GM23248 (cell line): ENCODE results near the gene DRAM1. TPM values are rescaled to one million over a fixed set of nuclear protein-coding genes. Genes with fewer than 3 reads are reported as not detected.

Experiments used
- DNase-seq: peaks from one replicate; pipeline ENCODE4 v3.0.0-alpha.2; 2015
- H2AFZ ChIP-seq: fragments of 200-600 bp; sonication (generic); 2 replicates; pipeline ENCODE4 v1.6.1; 2016; ENCODE audit warnings: antibody characterized with exemption
- H3F3A ChIP-seq: fragments of 200-600 bp; sonication (generic); 2 replicates; pipeline ENCODE4 v1.6.1; 2016; ENCODE audit warnings: mild to moderate bottlenecking, antibody characterized with exemption, mixed run types; ENCODE audit not compliant: insufficient read depth
- H3K27ac ChIP-seq: fragments of 200-600 bp; sonication (generic); 2 replicates; pipeline ENCODE4 v1.5.1; 2016; ENCODE audit warnings: mild to moderate bottlenecking
- H3K27me3 ChIP-seq: fragments of 200-600 bp; sonication (generic); replicated peaks from 2 replicates; pipeline ENCODE4 v1.6.1; 2016; ENCODE audit warnings: mild to moderate bottlenecking; ENCODE audit not compliant: insufficient read depth
- H3K36me3 ChIP-seq: fragments of 200-600 bp; sonication (generic); 2 replicates; pipeline ENCODE4 v1.6.1; 2016; ENCODE audit warnings: low read depth, mild to moderate bottlenecking
- H3K4me1 ChIP-seq: fragments of 200-600 bp; sonication (generic); 2 replicates; pipeline ENCODE4 v1.6.1; 2016; ENCODE audit warnings: mild to moderate bottlenecking; ENCODE audit not compliant: insufficient read depth
- H3K4me2 ChIP-seq: fragments of 200-600 bp; sonication (generic); one replicate; pipeline ENCODE4 v1.6.1; 2016; ENCODE audit warnings: mild to moderate bottlenecking; ENCODE audit not compliant: unreplicated experiment
- H3K4me3 ChIP-seq: fragments of 200-600 bp; sonication (generic); 2 replicates; pipeline ENCODE4 v1.5.1; 2016; ENCODE audit warnings: mild to moderate bottlenecking
- H3K79me2 ChIP-seq: fragments of 200-600 bp; sonication (generic); 2 replicates; pipeline ENCODE4 v1.6.1; 2016; ENCODE audit warnings: mild to moderate bottlenecking; ENCODE audit not compliant: insufficient read depth
- H3K9ac ChIP-seq: fragments of 200-600 bp; sonication (generic); 2 replicates; pipeline ENCODE4 v1.6.1; 2016; ENCODE audit warnings: mild to moderate bottlenecking
- H3K9me2 ChIP-seq: fragments of 200-600 bp; sonication (generic); 2 replicates; pipeline ENCODE4 v1.6.1; 2016; ENCODE audit warnings: mixed run types, mild to moderate bottlenecking, moderate library complexity; ENCODE audit not compliant: insufficient read depth
- H3K9me3 ChIP-seq: fragments of 200-600 bp; sonication (generic); one replicate; pipeline ENCODE4 v1.6.1; 2017; ENCODE audit warnings: low read depth
- H4K20me1 ChIP-seq: fragments of 200-600 bp; sonication (generic); 2 replicates; pipeline ENCODE4 v1.6.0; 2016; ENCODE audit not compliant: insufficient read depth
- EZH2 ChIP-seq: fragments of 200-600 bp; sonication (generic); IDR thresholded peaks from 2 replicates; pipeline ENCODE4 v1.6.1; 2018; ENCODE audit warnings: antibody characterized with exemption, mild to moderate bottlenecking; ENCODE audit not compliant: insufficient read depth, poor library complexity, severe bottlenecking
- EZH2phosphoT487 ChIP-seq: fragments of 200-600 bp; sonication (generic); IDR thresholded peaks from 2 replicates; pipeline ENCODE4 v1.6.1; 2018; ENCODE audit warnings: antibody characterized with exemption, moderate library complexity, mild to moderate bottlenecking, low read depth; ENCODE audit not compliant: insufficient read depth
- WGBS, 2 experiments: methylation state at CpG; one replicate each; pipeline ENCODE4 v1.1.6; 2015 to 2017; ENCODE audit warnings: low lambda C conversion rate in 2 of 2, low coverage in 1 of 2; ENCODE audit errors: missing lambda C conversion rate in 2 of 2; 5-methylcytosine and 5-hydroxymethylcytosine counted together
- in situ Hi-C: fragments of 300-500 bp; cut with MboI; formaldehyde crosslinking; loops from 2 replicates; pipeline ENCODE4 v1.15.0; 2020
- polyA plus RNA-seq: library from polyadenylated mRNA; unstranded; fragments of >200 nt; fragmentation: Nextera tagmentation; extraction: Ambion mirVana; gene quantifications from 2 replicates; pipeline ENCODE4 v1.2.1, GENCODE V29; 2016
- total RNA-seq: library from RNA; depleted of rRNA; stranded (reverse); fragments of >200 nt; shearing (Covaris generic); gene quantifications from 2 replicates; pipeline ENCODE4 v1.2.3, GENCODE V29; 2014

The DRAM1 gene
- total and polyA plus RNA-seq, 2 experiments from 2014 or later: 86.8 to 99.2 TPM

- no peaks in the 10 kb centered on the region for H3K36me3 ChIP-seq
- peak overlapping the region; percentile 69 for H2AFZ ChIP-seq
- H3K4me2 ChIP-seq: peak overlapping the region; percentile 56
- WGBS, 2 experiments: 39 to 40% methylated on average over 15 of the region's 15 CpGs
- no peaks in the 10 kb centered on the region for H4K20me1 ChIP-seq
- H3K27me3 ChIP-seq: no peaks in the 10 kb centered on the region
- H3K9me3 ChIP-seq: no peaks in the 10 kb centered on the region
- H3K79me2 ChIP-seq: no peaks in the 10 kb centered on the region
- peak overlapping the region; percentile 26 for H3K27ac ChIP-seq
- H3K9ac ChIP-seq: peak overlapping the region; percentile 21; the same call in 1 of the 2 replicates
- peaks cover 35% of the 10 kb centered on the region for H3K4me1 ChIP-seq
- H3F3A ChIP-seq: peaks cover 26% of the 10 kb centered on the region
- H3K9me2 ChIP-seq: no peaks in the 10 kb centered on the region
- DNase-seq: peak; percentile 55
- no peak for TF ChIP-seq EZH2
- no peak for TF ChIP-seq EZH2phosphoT487
- no peak overlapping the region for H3K4me3 ChIP-seq
- in situ Hi-C loops: loop anchor here (25.0 kb wide), 3 partner anchors 542 to 1617 kb away; partner anchors contain the start of gene IGF1
Measured at GRCh38 chr12:101945369-101946232, 68.2 kb downstream of the DRAM1 start.

GRCh38 chr12:101946233-101946611, 68.8 kb downstream of the DRAM1 start:
- no peak overlapping the region for H3K9ac ChIP-seq
- 95 to 100% methylated on average over 1 of the region's 1 CpG for WGBS, 2 experiments
- H3K27me3 ChIP-seq: no peaks in the 10 kb centered on the region
- H3K4me2 ChIP-seq: peak overlapping the region; percentile 56
- peaks cover 31% of the 10 kb centered on the region for H3K4me1 ChIP-seq
- DNase-seq: peak; percentile 49
- no peaks in the 10 kb centered on the region for H3K36me3 ChIP-seq
- no peaks in the 10 kb centered on the region for H3K79me2 ChIP-seq
- peak overlapping the region; percentile 69; the same call in 1 of the 2 replicates for H2AFZ ChIP-seq
- H3K4me3 ChIP-seq: no peak overlapping the region
- no peak overlapping the region; the same call in 1 of the 2 replicates for H3K27ac ChIP-seq
- TF ChIP-seq EZH2 (no peak), EZH2phosphoT487 (no peak)
- in situ Hi-C loops: loop anchor here (25.0 kb wide), 3 partner anchors 541 to 1616 kb away; partner anchors contain the start of gene IGF1
- H3F3A ChIP-seq: peaks cover 21% of the 10 kb centered on the region
- no peaks in the 10 kb centered on the region for H4K20me1 ChIP-seq
- no peaks in the 10 kb centered on the region for H3K9me2 ChIP-seq
- H3K9me3 ChIP-seq: no peaks in the 10 kb centered on the region

- in situ Hi-C loops: loop anchor here (25.0 kb wide), 3 partner anchors 540 to 1615 kb away; partner anchors contain the start of gene IGF1
- Histone ChIP-seq H4K20me1 (no peaks in the 10 kb centered on the region), H3K9me2 (no peaks in the 10 kb centered on the region), H3K4me1 (peaks cover 20% of the 10 kb centered on the region), H3K4me2 (no peak overlapping the region), H3K9ac (no peak overlapping the region), H3K79me2 (no peaks in the 10 kb centered on the region), H3K36me3 (no peaks in the 10 kb centered on the region), H2AFZ (no peak overlapping the region), H3K4me3 (no peak overlapping the region), H3K9me3 (no peaks in the 10 kb centered on the region), H3F3A (peaks cover 11% of the 10 kb centered on the region), H3K27ac (no peak overlapping the region), H3K27me3 (no peaks in the 10 kb centered on the region)
- TF ChIP-seq EZH2 (no peak), EZH2phosphoT487 (no peak)
- 89 to 100% methylated on average over 1 of the region's 1 CpG for WGBS, 2 experiments
- DNase-seq: no peak
Measured at GRCh38 chr12:101947316-101947715, 69.9 kb downstream of the DRAM1 start.

DNA sequence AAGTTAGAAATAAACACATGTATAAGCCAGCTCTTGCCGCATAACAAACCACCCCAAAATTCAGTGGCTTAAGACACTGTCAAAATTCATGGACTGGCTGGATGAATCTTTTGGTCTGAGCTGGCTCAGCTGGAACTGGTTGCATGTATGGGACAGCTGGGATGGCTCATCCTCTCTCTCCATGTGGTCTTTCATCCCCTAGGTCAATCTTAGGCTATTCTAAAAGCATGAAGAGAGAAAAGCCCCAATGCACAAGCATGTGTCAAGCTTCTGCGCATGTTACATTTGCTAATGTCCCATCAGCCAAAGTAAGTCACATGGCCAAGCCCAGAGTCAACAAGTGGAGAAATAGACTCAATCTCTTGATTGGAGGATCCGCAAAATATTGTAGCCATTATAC, 71.0 kb downstream of the DRAM1 start:
- 99% methylated on average over 3 of the region's 3 CpGs for WGBS, 2 experiments
- TF ChIP-seq EZH2 (no peak), EZH2phosphoT487 (no peak)

More for the DNA sequence above, 71.0 kb downstream of the DRAM1 start:
- no peak overlapping the region for H3K27ac ChIP-seq
- H3K4me3 ChIP-seq: no peak overlapping the region
- 0 out of 2 replicates have a peak, but pooled peaks cover 11% of the 10 kb centered on the region for H3F3A ChIP-seq
- H3K4me2 ChIP-seq: no peak overlapping the region
- in situ Hi-C loops: loop anchor here (25.0 kb wide), 3 partner anchors 539 to 1614 kb away; partner anchors contain the start of gene IGF1
- H3K9me3 ChIP-seq: no peaks in the 10 kb centered on the region
- no peaks in the 10 kb centered on the region for H3K79me2 ChIP-seq
- no peak for DNase-seq
- H3K9ac ChIP-seq: no peak overlapping the region
- H2AFZ ChIP-seq: no peak overlapping the region
- H4K20me1 ChIP-seq: no peaks in the 10 kb centered on the region
- H3K9me2 ChIP-seq: no peaks in the 10 kb centered on the region
- no peaks in the 10 kb centered on the region for H3K36me3 ChIP-seq
- peaks cover 16% of the 10 kb centered on the region for H3K4me1 ChIP-seq
- H3K27me3 ChIP-seq: no peaks in the 10 kb centered on the region
